Cardiac muscle cell (in vitro differentiated cells and primary cell): Measurements from ENCODE around the gene TRMT2A. TPM values are rescaled to one million over a fixed set of nuclear protein-coding genes. Genes with fewer than 3 reads are reported as not detected.

Experiments
- DNase-seq, 2 donors: peaks; one replicate each; pipeline versions ENCODE4 v3.0.0 to v3.0.0-alpha.2; 2010 to 2017; ENCODE audit warnings: low read depth in 1 of 2, low spot score in 1 of 2
- H3K27ac ChIP-seq: fragments of 200-600 bp; sonication (generic); 2 replicates; pipeline ENCODE4 v1.5.1; 2016
- H3K27me3 ChIP-seq: fragments of 200-600 bp; sonication (generic); 2 replicates; pipeline ENCODE4 v1.6.0; 2016; ENCODE audit warnings: control low read depth
- H3K36me3 ChIP-seq: fragments of 200-600 bp; sonication (generic); 2 replicates; pipeline ENCODE4 v1.5.1; 2016; ENCODE audit warnings: control low read depth
- H3K4me1 ChIP-seq: fragments of 200-600 bp; sonication (generic); 2 replicates; pipeline ENCODE4 v1.8.1; 2017; ENCODE audit warnings: low read depth, mild to moderate bottlenecking, mixed run types
- H3K4me3 ChIP-seq: fragments of 200-600 bp; sonication (generic); 2 replicates; pipeline ENCODE4 v1.5.1; 2016; ENCODE audit warnings: mild to moderate bottlenecking
- H3K9me3 ChIP-seq: fragments of 200-600 bp; sonication (generic); 2 replicates; pipeline ENCODE4 v1.5.1; 2017; ENCODE audit warnings: low read depth, mild to moderate bottlenecking, control low read depth
- polyA plus RNA-seq: library from polyadenylated mRNA; unstranded; fragments of >200 nt; fragmentation: Nextera tagmentation; extraction: Ambion mirVana; gene quantifications from 2 replicates; pipeline ENCODE4 v1.2.1, GENCODE V29; 2016
- total RNA-seq: library from RNA; depleted of rRNA; stranded (reverse); fragments of >200 nt; gene quantifications from 2 replicates; pipeline ENCODE4 v1.2.3, GENCODE V29; 2016
- TF ChIP-seq, protein P1 (sequence below): IDR thresholded peaks from 2 replicates; pipeline ENCODE4 v1.5.1; 2012; ENCODE audit warnings: low read depth, mild to moderate bottlenecking, low read length

The TRMT2A gene
- total and polyA plus RNA-seq, 2 experiments from 2014 or later = 71.9 to 77.7 TPM

DNA sequence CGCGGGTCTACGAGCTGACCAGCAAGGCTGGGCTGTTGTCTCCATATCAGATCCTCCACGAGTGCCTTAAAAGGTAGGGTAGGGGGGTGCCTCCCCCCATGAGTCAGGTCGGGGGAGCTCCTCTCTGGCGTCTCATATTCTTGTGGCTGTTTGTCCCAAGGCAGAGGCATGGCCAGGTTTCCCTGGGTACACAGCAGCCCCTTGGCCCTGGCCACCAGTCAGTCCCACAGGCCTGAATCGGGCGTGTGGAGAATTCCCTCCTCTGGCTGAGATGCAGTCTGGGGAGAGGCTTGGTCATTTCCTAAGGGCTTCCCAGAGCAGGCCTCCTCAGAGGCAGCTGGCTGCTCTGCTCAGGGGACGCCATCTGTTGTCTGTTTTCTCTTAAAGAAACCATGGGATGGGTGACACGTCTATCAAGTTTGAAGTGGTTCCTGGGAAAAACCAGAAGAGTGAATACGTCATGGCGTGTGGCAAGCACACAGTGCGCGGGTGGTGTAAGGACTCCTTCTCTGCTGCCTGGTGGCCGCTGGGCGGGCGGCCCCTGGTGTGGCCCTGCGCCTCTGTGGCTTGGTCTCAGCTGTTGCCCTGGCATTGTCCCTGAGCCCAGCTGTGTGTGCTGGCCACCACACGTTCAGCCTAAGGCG, 10.7 kb downstream of the TRMT2A start:
- TF ChIP-seq, protein P1, sequence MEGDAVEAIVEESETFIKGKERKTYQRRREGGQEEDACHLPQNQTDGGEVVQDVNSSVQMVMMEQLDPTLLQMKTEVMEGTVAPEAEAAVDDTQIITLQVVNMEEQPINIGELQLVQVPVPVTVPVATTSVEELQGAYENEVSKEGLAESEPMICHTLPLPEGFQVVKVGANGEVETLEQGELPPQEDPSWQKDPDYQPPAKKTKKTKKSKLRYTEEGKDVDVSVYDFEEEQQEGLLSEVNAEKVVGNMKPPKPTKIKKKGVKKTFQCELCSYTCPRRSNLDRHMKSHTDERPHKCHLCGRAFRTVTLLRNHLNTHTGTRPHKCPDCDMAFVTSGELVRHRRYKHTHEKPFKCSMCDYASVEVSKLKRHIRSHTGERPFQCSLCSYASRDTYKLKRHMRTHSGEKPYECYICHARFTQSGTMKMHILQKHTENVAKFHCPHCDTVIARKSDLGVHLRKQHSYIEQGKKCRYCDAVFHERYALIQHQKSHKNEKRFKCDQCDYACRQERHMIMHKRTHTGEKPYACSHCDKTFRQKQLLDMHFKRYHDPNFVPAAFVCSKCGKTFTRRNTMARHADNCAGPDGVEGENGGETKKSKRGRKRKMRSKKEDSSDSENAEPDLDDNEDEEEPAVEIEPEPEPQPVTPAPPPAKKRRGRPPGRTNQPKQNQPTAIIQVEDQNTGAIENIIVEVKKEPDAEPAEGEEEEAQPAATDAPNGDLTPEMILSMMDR = no peak
- Histone ChIP-seq H3K9me3 (no peaks in the 10 kb centered on the region), H3K4me1 (no peaks in the 10 kb centered on the region), H3K27ac (no peak overlapping the region), H3K4me3 (no peak overlapping the region), H3K27me3 (no peaks in the 10 kb centered on the region), H3K36me3 (peaks cover 46% of the 10 kb centered on the region)
- DNase-seq = no peak

GRCh38 chr22:20105456-20106204, 11.4 kb downstream of the TRMT2A start:
- DNase-seq = no peak
- no peaks in the 10 kb centered on the region for H3K9me3 ChIP-seq
- no peak overlapping the region for H3K4me3 ChIP-seq
- no peaks in the 10 kb centered on the region for H3K4me1 ChIP-seq
- no peak overlapping the region for H3K27ac ChIP-seq
- TF ChIP-seq, protein P1 = no peak
- H3K27me3 ChIP-seq = no peaks in the 10 kb centered on the region
- H3K36me3 ChIP-seq = peaks cover 53% of the 10 kb centered on the region

DNA sequence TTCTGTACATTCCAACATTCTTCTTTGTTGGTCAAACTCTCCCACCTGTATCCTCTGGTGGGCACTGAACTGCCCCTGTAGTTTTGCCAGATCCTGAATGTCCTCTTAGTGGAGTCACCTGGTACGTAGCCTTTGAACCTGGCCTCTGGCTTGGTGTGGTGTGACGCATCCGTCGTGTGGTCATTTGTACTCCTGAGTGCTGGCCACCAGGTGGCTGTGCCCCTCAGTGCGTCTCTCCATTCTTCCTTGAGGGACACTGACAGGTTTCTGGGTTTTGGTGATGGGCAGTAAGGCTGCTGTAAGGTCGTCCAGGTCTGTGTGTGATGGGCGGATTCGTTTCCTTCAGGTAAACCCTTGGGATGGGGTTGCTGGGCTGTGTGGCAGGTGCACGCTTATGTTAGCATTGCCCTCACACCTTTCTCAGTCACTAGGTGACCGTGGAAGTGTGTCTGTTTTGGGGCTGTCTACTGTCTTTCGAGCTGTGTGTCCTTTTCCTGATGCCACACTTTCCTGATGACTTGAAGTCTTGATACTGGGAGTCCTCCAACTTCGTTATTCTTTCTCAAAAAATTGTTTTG, 14.7 kb downstream of the TRMT2A start:
- Histone ChIP-seq H3K36me3 (peaks cover 42% of the 10 kb centered on the region), H3K4me1 (no peaks in the 10 kb centered on the region)
- DNase-seq = no peak

GRCh38 chr22:20101638-20102037, 15.4 kb downstream of the TRMT2A start:
- no peak for DNase-seq
- TF ChIP-seq, protein P1 = no peak
- Histone ChIP-seq H3K27me3 (no peaks in the 10 kb centered on the region), H3K9me3 (no peaks in the 10 kb centered on the region), H3K4me1 (no peaks in the 10 kb centered on the region), H3K36me3 (peaks cover 39% of the 10 kb centered on the region), H3K27ac (no peak overlapping the region), H3K4me3 (no peak overlapping the region)

More for the DNA sequence above, 14.7 kb downstream of the TRMT2A start:
- no peak overlapping the region for H3K27ac ChIP-seq
- no peaks in the 10 kb centered on the region for H3K9me3 ChIP-seq
- no peak overlapping the region for H3K4me3 ChIP-seq
- H3K27me3 ChIP-seq = no peaks in the 10 kb centered on the region
- TF ChIP-seq, protein P1 = no peak

DNA sequence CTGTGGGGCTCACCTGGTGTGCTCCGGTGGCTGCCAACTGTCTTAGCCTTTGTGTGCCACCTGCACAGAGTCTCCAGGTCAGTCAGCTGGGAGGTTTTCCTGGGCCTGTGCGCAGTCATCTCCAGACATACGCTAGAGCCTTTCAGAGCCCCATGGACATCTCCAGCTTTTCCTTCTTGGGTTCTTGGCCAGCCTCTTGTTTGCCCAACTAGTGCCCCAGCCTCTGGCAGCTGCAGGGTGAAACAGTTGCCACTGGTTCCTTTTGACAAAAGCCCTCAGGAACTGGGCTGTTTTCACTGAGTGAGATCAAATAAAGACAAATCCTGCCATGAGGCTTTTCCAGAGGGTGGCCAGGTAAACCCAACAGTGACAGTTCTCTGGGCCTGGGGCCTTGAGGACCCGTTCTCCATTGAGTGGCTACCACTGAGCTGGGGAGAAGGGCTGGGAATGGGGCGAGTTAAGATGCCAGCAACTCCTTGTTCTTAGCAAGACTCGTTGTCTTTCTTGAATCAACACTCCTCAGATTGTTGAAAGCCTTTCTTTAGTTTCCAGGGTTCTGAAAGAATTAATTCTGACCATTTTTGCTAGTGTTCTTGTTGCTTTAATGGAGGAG, 17.8 kb downstream of the TRMT2A start:
- Histone ChIP-seq H3K4me1 (no peaks in the 10 kb centered on the region), H3K4me3 (no peak overlapping the region), H3K9me3 (no peaks in the 10 kb centered on the region), H3K36me3 (peaks cover 42% of the 10 kb centered on the region), H3K27ac (no peak overlapping the region), H3K27me3 (no peaks in the 10 kb centered on the region)
- TF ChIP-seq, protein P1 = no peak
- no peak for DNase-seq
